Measurements from ENCODE around the gene YBEY. TPM values are rescaled to one million over a fixed set of nuclear protein-coding genes. Genes with fewer than 3 reads are reported as not detected.

YBEY gene
- total and polyA plus RNA-seq, 2 donors (not counting 1 experiment from before 2014, with no cell fraction given), result 15.9 to 18.6 TPM

DNA sequence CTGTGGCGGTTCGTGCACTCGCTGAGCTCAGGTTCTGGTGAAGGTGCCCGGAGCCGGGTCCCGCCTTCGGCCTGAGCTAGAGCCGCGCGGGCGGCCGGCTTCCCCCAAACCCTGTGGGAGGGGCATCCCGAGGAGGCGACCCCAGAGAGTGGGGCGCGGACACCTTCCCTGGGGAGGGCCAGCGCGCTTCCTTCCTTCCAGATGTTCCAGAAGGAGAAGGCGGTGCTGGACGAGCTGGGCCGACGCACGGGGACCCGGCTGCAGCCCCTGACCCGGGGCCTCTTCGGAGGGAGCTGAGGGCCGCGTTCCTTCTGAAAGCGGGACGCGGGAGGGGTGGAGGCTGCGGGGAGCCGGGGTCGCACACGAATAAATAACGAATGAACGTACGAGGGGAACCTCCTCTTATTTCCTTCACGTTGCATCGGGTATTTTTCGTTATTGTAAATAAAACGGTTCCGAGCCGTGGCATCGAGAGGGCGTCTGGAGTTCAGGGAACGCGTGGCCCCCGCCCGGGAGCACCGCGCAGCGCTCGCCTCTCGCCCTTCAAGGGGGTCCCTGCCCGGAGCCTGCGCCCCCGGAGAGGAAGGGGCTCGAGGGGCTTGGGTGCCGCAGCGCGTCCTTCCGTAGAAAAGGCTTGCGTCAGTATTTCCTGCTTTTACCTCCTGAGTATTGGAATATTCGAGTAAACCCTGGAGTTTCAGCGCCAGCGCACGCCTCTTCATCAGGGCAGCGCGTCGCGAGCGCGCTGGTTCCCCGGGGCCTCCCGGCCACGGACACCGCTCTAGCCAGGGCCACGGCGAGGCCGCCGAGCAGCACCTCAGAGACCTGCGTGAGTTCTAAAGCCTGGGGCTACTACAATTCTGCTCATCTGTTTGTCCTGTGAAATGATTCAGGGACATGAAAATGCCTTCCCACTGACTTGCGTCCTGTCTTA is 11.5 kb downstream of the YBEY start:
- Histone ChIP-seq H3K36me3 (ENCODE audit: control insufficient read depth, insufficient read depth, low read length) (peaks cover 3% of the 10 kb centered on the region), H3K9me3 (ENCODE audit: control insufficient read depth, insufficient read depth, low read depth, low read length) (no peaks in the 10 kb centered on the region), H3K27me3 (ENCODE audit: control insufficient read depth, insufficient read depth, low read length) (no peaks in the 10 kb centered on the region), H3K27ac (ENCODE audit: insufficient read depth, low read length) (peak overlapping the region; percentile 43), H3K4me3 (replicated peaks in 1 of 4; ENCODE audit: control extremely low read depth in 1 of 4, insufficient read depth in 1 of 4, low read depth in 3 of 4, low read length in 4 of 4) (peak overlapping the region in 2 of 4 experiments; percentile 40 to 41), H3K4me2 (ENCODE audit: extremely low read depth, insufficient read depth, low read length) (peak overlapping the region; percentile 77), H3K4me1 (ENCODE audit: control insufficient read depth, extremely low read depth, insufficient read depth, low read length) (peaks cover 9% of the 10 kb centered on the region), H3K79me2 (ENCODE audit: control insufficient read depth, insufficient read depth, low read length) (no peaks in the 10 kb centered on the region), H4K20me1 (ENCODE audit: control insufficient read depth, extremely low read depth, insufficient read depth, low read length) (no peaks in the 10 kb centered on the region), H2AFZ (ENCODE audit: low read length) (peak overlapping the region; percentile 73), H3K9ac (ENCODE audit: insufficient read depth, low read length) (no peak overlapping the region)
- TF ChIP-seq EZH2 (IDR thresholded peaks at IDR 0.05; ENCODE audit: low read length, missing control alignments), result no peak
- TF ChIP-seq, protein P1, sequence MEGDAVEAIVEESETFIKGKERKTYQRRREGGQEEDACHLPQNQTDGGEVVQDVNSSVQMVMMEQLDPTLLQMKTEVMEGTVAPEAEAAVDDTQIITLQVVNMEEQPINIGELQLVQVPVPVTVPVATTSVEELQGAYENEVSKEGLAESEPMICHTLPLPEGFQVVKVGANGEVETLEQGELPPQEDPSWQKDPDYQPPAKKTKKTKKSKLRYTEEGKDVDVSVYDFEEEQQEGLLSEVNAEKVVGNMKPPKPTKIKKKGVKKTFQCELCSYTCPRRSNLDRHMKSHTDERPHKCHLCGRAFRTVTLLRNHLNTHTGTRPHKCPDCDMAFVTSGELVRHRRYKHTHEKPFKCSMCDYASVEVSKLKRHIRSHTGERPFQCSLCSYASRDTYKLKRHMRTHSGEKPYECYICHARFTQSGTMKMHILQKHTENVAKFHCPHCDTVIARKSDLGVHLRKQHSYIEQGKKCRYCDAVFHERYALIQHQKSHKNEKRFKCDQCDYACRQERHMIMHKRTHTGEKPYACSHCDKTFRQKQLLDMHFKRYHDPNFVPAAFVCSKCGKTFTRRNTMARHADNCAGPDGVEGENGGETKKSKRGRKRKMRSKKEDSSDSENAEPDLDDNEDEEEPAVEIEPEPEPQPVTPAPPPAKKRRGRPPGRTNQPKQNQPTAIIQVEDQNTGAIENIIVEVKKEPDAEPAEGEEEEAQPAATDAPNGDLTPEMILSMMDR (conservative IDR thresholded peaks at IDR 0.05 in 1 of 2, IDR thresholded peaks at IDR 0.05 in 1 of 2; ENCODE audit: low read depth in 1 of 2, low read length in 2 of 2), result no peak
- peak; percentile 33 to 36 for DNase-seq (ENCODE audit: low read depth in 2 of 2)

DNA sequence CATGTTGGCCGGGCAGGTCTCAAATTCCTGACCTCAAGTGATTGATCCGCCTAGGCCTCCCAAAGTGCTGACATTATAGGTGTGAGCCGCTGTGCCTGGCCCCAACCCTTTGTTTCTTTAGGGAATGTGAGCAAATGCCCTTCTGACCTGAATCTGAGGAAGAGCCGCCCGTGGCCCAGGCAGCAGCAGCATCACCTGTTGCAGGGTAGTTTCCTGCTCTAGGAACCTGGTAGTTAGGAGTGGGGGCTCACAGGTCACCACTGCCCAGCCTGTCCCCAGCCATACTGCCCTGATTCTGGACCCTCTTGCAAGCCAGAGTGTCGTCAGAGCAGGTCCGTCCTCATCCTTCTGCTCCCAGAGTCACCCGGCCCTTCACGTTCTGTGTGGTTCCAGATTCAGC is 13.0 kb downstream of the YBEY start:
- Histone ChIP-seq H3K27me3 (ENCODE audit: control insufficient read depth, insufficient read depth, low read length) (no peaks in the 10 kb centered on the region), H3K36me3 (ENCODE audit: control insufficient read depth, insufficient read depth, low read length) (peaks cover 3% of the 10 kb centered on the region), H2AFZ (ENCODE audit: low read length) (no peak overlapping the region), H3K4me2 (ENCODE audit: extremely low read depth, insufficient read depth, low read length) (no peak overlapping the region), H3K4me1 (ENCODE audit: control insufficient read depth, extremely low read depth, insufficient read depth, low read length) (peaks cover 9% of the 10 kb centered on the region), H3K27ac (ENCODE audit: insufficient read depth, low read length) (no peak overlapping the region), H3K9me3 (ENCODE audit: control insufficient read depth, insufficient read depth, low read depth, low read length) (no peaks in the 10 kb centered on the region), H4K20me1 (ENCODE audit: control insufficient read depth, extremely low read depth, insufficient read depth, low read length) (no peaks in the 10 kb centered on the region), H3K79me2 (ENCODE audit: control insufficient read depth, insufficient read depth, low read length) (no peaks in the 10 kb centered on the region), H3K4me3 (replicated peaks in 1 of 4; ENCODE audit: control extremely low read depth in 1 of 4, insufficient read depth in 1 of 4, low read depth in 3 of 4, low read length in 4 of 4) (no peak overlapping the region), H3K9ac (ENCODE audit: insufficient read depth, low read length) (no peak overlapping the region)
- TF ChIP-seq EZH2 (IDR thresholded peaks at IDR 0.05; ENCODE audit: low read length, missing control alignments), result no peak
- TF ChIP-seq, protein P1 (conservative IDR thresholded peaks at IDR 0.05 in 1 of 2, IDR thresholded peaks at IDR 0.05 in 1 of 2; ENCODE audit: low read depth in 1 of 2, low read length in 2 of 2), result no peak
- DNase-seq (ENCODE audit: low read depth in 2 of 2), result no peak

DNA sequence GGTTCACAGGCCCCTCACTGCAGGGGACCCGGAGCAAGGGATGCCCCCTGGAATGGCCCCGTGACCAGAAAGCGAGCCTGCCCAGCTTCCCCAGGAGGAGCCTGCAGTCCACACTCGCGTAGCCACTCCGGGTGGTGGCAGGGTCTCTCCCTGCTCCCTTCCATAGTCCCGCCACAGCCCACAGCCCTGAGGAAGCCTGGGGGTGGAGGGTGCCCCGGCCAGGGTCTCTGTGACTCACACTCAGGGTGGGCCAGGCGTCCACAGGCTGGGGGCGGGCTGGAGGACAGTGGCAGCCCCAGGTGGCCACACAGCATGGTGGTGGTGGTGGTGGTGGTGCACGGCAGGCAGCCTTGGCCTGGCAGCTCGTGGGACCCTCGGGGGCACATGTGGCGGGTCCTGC is 15.6 kb downstream of the YBEY start:
- Histone ChIP-seq H3K4me3 (replicated peaks in 1 of 4; ENCODE audit: control extremely low read depth in 1 of 4, insufficient read depth in 1 of 4, low read depth in 3 of 4, low read length in 4 of 4) (no peak overlapping the region), H3K27ac (ENCODE audit: insufficient read depth, low read length) (no peak overlapping the region), H3K27me3 (ENCODE audit: control insufficient read depth, insufficient read depth, low read length) (no peaks in the 10 kb centered on the region), H2AFZ (ENCODE audit: low read length) (no peak overlapping the region), H3K4me1 (ENCODE audit: control insufficient read depth, extremely low read depth, insufficient read depth, low read length) (no peaks in the 10 kb centered on the region), H3K4me2 (ENCODE audit: extremely low read depth, insufficient read depth, low read length) (no peak overlapping the region), H3K79me2 (ENCODE audit: control insufficient read depth, insufficient read depth, low read length) (no peaks in the 10 kb centered on the region), H4K20me1 (ENCODE audit: control insufficient read depth, extremely low read depth, insufficient read depth, low read length) (no peaks in the 10 kb centered on the region), H3K9me3 (ENCODE audit: control insufficient read depth, insufficient read depth, low read depth, low read length) (no peaks in the 10 kb centered on the region), H3K9ac (ENCODE audit: insufficient read depth, low read length) (no peak overlapping the region), H3K36me3 (ENCODE audit: control insufficient read depth, insufficient read depth, low read length) (peaks cover 9% of the 10 kb centered on the region)
- TF ChIP-seq EZH2 (IDR thresholded peaks at IDR 0.05; ENCODE audit: low read length, missing control alignments), result no peak
- TF ChIP-seq, protein P1 (conservative IDR thresholded peaks at IDR 0.05 in 1 of 2, IDR thresholded peaks at IDR 0.05 in 1 of 2; ENCODE audit: low read depth in 1 of 2, low read length in 2 of 2), result no peak
- no peak for DNase-seq (ENCODE audit: low read depth in 2 of 2)
